ENCODE measurements around the gene KRTAP2-1. TPM values are rescaled to one million over a fixed set of nuclear protein-coding genes. Genes with fewer than 3 reads are reported as not detected.

Gene KRTAP2-1
- total and polyA plus RNA-seq, 2 of the 13 experiments (the other 11 are each of a cell fraction or from before 2014, with no cell fraction given), result not detected

DNA sequence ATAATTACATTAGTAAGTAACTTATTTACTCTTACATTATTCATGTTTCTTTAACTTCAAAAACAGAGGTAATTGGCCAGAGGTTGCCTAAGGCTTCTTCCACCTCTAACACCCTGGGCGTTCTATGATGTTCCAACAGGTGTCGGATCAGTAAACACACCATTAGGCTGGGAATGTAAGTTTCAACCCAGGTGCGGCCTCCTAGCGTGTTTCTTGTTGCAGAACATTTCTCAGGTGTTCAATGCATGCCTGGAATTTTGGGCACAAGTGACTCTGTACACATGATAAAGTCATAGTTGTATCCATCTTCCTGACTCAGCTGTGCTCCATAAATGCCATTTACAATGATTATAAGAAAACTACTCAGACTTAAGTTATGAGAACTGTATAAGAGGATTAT lies 6.9 kb upstream of the KRTAP2-1 start:
- no TSS peak for BruUV-seq (replicated peaks)
- H3K4me2 ChIP-seq (ENCODE audit: low read depth, low read length), result no peak overlapping the region

More for the DNA sequence above, 6.9 kb upstream of the KRTAP2-1 start:
- DNase-seq (ENCODE audit: low spot score) (no peak), ATAC-seq (no peak), FAIRE-seq (no peak)
- 95% methylated on average over 4 of the region's 4 CpGs for WGBS (ENCODE audit: low lambda C conversion rate)
- H3K9me3 ChIP-seq (ENCODE audit: low read length), result no peaks in the 10 kb centered on the region
- H3K9ac ChIP-seq (ENCODE audit: insufficient read depth, low read depth, low read length), result no peak overlapping the region
- H3K4me3 ChIP-seq (replicated peaks in 1 of 3; ENCODE audit: insufficient read depth in 1 of 3, low read depth in 2 of 3, low read length in 3 of 3), result no peak overlapping the region
- H3K79me2 ChIP-seq (ENCODE audit: insufficient read depth, low read length), result no peaks in the 10 kb centered on the region
- ChIA-PET POLR2A (no interaction called here), CTCF (ENCODE audit: low intra/inter-chr PET ratio, low total read pairs) (no interaction called here)
- no peaks in the 10 kb centered on the region for H3K36me3 ChIP-seq (replicated peaks in 1 of 2; ENCODE audit: control insufficient read depth in 1 of 2, insufficient read depth in 2 of 2, low read length in 2 of 2)
- intact Hi-C loops (cut with micrococcal nuclease; ENCODE audit: unreplicated experiment), result no loop called here
- no peaks in the 10 kb centered on the region for H3K27me3 ChIP-seq (ENCODE audit: control insufficient read depth in 1 of 2, insufficient read depth in 2 of 2, low read length in 2 of 2)
- H4K20me1 ChIP-seq (ENCODE audit: insufficient read depth, low read length), result no peaks in the 10 kb centered on the region
- peaks cover 15% of the 10 kb centered on the region for H3K4me1 ChIP-seq (ENCODE audit: insufficient read depth, low read length)
- in situ Hi-C loops (cut with HindIII; ENCODE audit: extremely low pct_ligation_motif_present, low pct_unique_long_range_greater_than_20kb), result loop anchor here (10.0 kb wide), 1 partner anchor 99 kb away; no protein-coding TSS in a partner anchor
- no peak overlapping the region for H2AFZ ChIP-seq (ENCODE audit: low read length)
- H3K27ac ChIP-seq (ENCODE audit: extremely low read length, insufficient read depth, low read length), result no peak overlapping the region
- TF ChIP-seq, protein P1, sequence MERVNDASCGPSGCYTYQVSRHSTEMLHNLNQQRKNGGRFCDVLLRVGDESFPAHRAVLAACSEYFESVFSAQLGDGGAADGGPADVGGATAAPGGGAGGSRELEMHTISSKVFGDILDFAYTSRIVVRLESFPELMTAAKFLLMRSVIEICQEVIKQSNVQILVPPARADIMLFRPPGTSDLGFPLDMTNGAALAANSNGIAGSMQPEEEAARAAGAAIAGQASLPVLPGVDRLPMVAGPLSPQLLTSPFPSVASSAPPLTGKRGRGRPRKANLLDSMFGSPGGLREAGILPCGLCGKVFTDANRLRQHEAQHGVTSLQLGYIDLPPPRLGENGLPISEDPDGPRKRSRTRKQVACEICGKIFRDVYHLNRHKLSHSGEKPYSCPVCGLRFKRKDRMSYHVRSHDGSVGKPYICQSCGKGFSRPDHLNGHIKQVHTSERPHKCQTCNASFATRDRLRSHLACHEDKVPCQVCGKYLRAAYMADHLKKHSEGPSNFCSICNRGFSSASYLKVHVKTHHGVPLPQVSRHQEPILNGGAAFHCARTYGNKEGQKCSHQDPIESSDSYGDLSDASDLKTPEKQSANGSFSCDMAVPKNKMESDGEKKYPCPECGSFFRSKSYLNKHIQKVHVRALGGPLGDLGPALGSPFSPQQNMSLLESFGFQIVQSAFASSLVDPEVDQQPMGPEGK (CRISPR knock-in tag; IDR thresholded peaks at IDR 0.05), result no peak
- TF ChIP-seq SIN3A (IDR thresholded peaks at IDR 0.05; ENCODE audit: borderline replicate concordance, low read depth, low read length) (no peak), RBAK (CRISPR knock-in tag; IDR thresholded peaks at IDR 0.05) (no peak), KDM5A (IDR thresholded peaks at IDR 0.05; ENCODE audit: borderline replicate concordance, low read length) (no peak), ZNF382 (CRISPR knock-in tag; IDR thresholded peaks at IDR 0.05; ENCODE audit: borderline replicate concordance) (no peak)
- TF ChIP-seq, protein P2, sequence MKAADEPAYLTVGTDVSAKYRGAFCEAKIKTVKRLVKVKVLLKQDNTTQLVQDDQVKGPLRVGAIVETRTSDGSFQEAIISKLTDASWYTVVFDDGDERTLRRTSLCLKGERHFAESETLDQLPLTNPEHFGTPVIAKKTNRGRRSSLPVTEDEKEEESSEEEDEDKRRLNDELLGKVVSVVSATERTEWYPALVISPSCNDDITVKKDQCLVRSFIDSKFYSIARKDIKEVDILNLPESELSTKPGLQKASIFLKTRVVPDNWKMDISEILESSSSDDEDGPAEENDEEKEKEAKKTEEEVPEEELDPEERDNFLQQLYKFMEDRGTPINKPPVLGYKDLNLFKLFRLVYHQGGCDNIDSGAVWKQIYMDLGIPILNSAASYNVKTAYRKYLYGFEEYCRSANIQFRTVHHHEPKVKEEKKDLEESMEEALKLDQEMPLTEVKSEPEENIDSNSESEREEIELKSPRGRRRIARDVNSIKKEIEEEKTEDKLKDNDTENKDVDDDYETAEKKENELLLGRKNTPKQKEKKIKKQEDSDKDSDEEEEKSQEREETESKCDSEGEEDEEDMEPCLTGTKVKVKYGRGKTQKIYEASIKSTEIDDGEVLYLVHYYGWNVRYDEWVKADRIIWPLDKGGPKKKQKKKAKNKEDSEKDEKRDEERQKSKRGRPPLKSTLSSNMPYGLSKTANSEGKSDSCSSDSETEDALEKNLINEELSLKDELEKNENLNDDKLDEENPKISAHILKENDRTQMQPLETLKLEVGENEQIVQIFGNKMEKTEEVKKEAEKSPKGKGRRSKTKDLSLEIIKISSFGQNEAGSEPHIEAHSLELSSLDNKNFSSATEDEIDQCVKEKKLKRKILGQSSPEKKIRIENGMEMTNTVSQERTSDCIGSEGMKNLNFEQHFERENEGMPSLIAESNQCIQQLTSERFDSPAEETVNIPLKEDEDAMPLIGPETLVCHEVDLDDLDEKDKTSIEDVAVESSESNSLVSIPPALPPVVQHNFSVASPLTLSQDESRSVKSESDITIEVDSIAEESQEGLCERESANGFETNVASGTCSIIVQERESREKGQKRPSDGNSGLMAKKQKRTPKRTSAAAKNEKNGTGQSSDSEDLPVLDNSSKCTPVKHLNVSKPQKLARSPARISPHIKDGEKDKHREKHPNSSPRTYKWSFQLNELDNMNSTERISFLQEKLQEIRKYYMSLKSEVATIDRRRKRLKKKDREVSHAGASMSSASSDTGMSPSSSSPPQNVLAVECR (CRISPR knock-in tag; IDR thresholded peaks at IDR 0.05; ENCODE audit: borderline replicate concordance), result no peak

Data from HepG2 (cell line).